Suppressor macrophage treated with lipopolysaccharide for 1 hour (primary cell): ENCODE results near the gene GRK4.
"Not testable (repeated sequence)": the region's sequence is repeated elsewhere in the genome, so short reads cannot be mapped to it uniquely, and the experiment has no call there.

Source experiments
- DNase-seq, 3 donors: peaks; one replicate each; pipeline ENCODE4 v3.0.0-alpha.2; 2020 to 2022

GRK4 gene

DNA sequence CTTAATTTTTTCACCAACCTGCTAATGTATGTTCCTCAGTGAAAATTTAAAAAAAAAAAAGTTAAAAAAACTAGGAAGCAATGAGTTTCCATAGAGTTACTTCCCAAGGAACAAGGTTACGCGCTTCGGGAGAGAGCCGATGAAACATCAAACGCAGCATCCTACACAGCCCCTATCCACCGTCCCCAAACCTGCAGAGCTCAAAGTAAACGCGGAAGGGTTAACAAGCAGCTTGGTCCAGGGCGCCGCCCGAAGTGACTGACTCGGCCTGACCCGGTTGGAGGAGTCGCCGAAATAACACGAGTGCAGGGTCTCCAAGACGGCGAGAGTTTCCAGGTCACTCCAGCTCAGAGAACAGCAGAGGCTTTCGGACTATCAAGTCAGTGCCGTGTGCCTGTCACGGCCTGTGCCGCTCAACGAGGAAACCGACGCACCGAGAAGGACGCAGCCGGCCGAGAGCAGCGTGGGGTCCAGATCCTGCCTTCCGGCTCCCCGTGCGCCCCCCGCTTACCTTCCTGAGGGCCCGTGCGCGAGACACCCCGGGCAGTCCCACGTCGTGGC, 677 bp upstream of the GRK4 start:
- DNase-seq: peak; percentile 40 to 60 (median 49)

DNA sequence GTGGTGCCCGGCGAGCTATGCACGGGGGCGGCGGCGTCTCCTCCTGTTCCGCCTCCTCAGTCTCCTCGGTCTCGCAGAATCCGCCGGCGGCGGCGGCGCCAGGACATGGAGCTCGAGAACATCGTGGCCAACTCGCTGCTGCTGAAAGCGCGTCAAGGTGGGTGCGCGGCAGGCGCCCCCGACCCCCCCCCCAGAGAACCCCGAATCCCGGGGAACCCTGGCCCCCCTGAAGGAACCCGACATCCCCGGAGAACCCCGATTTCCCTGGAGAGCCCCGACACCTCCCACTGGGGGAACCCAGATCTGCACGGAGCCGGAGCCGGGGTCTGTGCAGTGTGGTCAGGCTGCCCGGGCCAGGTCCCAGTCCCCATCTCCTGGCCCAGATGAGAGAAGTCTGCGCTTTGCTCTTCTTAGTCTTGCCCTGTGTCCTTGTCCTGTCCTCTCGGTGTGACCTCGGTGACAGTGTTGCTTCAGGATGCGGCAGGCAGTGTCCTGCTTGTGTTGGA, 648 bp downstream of the GRK4 start:
- DNase-seq: peak in 2 of 3 donors; percentile 76 to 89

DNA sequence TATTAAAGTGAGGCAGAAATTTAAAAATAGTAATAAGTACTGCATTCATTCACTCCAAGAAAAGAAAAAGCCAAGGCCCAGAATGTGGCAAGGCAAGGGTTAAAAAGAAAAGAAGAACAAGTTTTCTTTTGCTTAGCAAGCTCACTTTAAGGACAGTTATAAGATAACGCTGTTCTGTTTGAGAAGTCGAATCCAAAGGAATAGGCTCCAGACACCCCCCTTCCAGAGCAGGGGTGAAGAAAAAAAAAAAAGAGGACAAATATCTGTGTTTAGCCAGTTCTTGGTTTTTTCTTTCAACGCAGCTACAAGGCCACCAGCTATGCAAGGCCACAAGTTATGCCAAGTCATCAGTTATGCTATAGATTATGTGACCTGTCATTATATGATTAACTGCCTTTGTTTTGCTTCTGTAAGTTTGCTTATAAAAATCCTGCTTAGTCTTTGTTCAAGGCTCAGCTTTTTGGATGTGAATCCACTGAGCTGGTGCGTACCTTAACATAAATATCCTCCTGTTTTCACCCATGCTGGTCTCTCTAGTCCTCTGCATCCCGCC, 1.4 kb downstream of the GRK4 start:
- no peak for DNase-seq

DNA sequence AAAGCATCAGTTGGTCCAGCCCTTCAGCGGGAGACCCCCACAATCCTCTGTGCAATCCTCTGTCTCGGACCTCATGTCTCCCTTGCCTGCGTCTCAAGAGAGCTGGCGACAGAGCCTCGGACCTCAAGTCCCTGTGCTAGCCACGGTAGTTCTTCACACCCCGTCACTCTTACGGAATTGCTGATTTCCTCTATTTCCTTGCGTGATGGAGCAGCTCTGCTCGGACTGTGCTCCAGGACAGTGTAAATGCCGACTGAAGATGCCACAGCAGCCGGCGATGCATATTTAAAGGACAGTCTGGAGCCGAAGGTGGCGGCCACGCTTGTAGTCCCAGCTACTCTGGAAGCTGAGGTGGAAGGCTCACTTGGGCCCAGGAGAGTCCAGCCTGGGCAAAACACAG, 1.9 kb downstream of the GRK4 start:
- no peak for DNase-seq

DNA sequence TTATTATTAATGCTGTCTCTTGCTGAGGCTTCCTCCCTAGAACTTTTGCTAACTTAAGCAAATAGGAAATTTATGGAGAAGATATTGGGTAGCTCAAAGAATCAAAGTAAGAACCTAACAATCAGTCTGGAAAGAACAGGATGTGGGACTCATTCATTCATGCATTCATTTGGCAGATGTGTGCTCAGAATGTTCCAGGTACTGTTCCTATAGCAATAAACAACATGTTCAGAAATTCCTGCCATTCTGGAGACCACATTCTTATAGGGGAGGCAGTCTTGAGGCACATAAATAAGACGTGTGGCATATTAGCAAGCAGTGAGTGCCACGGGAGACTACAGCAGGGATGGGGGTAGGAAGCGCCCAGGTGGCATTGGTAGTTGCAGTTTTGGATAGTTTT, 5.0 kb downstream of the GRK4 start:
- DNase-seq: no peak

DNA sequence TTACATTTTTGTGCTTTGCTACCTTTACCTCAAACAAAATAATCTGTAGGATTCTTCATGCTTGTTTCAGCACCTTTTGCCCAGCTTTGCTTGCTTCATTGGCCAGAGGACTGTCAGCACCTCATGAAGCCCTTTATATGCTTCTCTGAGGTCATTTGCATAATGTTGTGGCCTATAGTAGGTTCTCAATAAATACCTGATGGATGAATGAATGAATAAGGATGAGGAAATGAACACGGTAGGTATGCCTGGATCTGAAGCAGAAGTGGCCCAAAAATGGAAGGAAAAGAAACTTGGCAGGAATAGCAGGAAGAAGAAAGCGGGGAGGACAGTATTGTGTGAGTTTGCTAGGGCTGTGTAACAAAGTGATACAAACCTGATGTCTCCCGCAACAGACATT, 7.9 kb downstream of the GRK4 start:
- no peak for DNase-seq

DNA sequence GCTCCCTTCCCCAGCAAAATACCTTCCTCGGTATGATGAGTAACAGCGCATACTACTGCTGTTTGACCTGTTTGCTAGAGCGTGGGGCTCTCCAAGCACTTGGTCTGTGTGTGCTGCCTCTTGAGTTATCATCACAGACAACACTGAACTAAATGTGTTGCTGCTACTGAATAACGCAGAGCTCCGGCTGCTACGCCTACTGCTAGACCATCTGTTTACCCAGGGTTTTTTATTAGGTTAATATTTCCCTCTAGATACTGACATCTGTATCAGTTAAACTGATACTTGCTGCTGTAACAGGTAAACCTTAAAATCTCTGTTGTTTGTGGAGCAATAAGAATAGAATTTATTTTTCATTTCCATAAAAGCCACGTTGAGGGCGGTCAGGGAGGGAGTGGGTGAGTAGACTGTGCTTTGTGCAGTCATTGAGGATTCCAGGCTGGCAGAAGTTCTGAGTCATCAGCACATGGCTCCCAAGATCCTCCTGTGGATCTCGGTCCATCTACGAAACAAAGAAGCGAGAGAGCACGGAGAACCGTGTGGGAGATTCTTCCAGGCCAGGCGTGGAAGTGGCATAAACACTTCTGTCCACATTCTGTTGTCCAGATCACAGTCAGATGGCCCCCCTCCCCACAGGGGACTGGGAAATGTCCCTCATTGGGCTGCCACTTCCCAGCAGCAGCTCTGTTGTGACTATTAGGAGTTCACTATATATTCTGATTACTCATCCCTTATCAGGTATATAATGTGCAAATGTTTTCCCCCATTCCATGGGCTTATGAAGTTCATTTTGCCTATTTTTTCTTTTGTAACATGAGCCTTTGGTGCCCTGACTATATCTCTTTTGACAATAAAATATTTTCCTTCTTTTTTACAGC, 14.1 kb downstream of the GRK4 start:
- peak; percentile 65 to 75 (median 66) for DNase-seq

DNA sequence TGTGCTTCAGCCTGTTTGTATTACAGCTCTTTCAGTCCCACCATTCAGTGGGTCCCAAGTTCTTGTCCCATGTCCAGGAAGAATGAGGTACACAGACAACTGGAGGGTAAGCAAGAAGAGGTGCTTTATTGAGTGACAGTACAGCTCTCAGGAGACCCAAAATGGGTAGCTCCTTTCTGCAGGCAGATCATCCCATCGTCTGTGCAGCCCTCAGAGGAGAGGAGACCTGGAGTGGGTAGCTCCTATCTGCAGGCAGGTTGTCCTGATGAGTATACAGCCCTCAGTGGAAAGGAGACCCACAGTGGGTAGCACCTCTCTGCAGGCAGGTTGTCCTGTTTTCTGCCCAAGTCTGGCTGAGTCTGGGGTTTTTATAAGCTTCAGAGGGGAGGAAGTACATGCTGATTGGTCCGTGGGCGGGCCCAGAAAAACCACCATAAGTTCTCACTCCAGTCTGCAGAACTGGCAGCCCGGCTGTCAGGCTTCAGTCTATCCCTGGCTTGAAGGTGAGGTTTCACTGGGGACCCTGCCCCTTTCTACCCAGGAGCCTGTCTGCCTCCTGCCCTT, 18.0 kb downstream of the GRK4 start:
- peak; percentile 29 to 55 (median 51) for DNase-seq

DNA sequence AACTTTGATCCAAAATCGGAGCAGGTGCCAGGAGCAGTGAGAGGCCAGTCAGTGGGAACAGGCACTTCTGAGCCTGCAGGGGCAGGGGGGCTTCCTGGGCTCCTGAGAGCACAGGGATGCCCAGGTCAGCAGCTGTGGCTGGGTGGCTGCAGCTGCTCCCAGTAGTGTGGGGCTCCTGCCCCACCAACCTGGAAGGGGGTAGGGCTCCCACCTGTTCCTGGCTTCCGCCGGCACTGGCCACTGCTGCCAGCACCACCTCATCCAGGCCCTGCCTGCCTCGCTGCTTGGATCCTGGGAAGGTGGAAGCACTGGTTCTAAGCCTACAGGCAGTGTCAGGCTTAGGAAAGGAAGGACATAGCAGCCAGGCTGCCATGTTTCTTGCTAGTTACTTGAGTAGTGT, 18.6 kb downstream of the GRK4 start:
- no peak for DNase-seq

DNA sequence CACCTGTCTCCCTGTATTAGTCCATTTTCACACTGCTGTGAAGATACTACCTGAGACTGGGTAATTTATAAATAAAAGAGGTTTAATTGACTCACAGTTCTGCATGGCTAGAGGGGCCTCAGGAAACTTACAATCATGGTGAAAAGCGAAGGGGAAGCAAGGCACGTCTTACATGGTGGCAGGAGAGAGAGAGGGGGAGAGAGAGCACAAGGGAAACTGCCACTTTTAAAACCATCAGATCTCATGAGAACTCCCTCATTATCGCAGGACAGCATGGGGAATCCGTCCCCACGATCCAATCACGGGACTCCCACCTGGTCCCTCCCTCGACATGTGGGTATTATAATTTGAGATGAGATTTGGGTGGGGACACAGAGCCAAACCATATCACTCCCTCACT, 20.3 kb downstream of the GRK4 start:
- not testable (repeated sequence) for DNase-seq

DNA sequence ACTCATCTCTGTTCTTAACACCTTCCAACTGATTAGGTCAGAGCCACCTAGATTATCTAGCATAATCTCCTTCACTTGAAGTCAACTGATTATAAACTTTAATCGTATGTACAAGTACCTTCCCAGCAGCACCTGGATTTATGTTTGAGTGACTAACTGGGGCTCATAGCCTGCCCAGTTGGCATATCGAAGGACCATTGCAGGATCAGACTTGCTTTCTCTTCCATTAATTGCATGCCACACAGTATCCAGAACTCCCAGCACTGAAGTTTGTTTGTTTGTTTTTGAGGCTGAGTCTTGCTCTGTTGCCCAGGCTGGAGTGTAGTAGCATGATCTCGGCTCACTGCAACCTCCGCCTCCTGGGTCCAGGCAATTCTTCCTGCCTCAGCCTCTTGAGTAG, 27.9 kb downstream of the GRK4 start:
- no peak for DNase-seq

DNA sequence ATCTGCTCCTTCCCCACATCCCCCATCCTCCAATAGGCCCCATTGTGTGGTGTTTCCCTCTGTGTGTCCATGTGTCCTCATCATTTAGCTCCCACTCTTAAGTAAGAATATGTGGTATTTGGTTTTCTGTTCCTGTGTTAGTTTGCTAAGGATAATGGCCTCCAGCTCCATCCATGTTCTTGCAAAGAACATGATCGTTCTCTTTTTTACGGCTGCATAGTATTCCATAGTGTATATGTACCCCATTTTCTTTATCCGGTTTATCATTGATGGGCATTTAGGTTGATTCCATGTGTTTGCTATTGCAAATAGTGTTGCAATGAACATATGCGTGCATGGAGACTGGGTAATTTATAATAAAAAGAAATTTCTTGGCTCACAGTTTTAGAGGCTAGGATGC, 31.5 kb downstream of the GRK4 start:
- no peak for DNase-seq

DNA sequence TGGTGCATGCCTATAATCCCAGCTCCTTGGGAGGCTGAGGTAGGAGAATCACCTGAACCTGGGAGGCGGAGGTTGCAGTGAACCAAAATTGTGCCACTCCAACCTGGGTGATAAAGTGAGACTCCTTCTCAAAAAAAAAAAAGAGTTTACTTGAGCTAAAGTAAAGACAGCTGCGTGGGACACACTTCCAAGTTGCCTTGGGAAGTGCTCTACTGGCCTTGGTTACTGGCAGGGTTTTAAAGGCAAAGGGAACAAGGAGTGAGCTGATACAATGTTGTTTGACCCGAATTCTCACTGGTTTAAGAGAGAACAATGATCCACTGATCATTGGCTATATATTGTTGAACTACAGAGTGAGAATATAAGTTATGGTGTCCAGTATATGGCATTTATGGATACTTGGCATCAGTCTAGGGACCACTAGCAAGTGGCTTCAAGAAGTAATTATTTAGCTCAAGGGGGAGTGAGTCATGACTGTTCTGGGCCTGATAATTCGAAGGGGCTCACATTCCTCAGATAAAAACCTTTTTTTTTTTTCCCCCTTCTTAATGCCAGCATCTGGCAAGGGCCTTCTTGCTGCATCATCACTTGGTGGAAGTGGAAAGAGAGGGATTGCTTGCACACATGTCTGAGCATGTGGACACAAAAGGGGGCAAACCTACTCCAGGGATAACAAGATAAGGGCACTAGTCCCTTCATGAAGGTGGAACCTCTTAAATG, 32.3 kb downstream of the GRK4 start:
- DNase-seq: no peak

DNA sequence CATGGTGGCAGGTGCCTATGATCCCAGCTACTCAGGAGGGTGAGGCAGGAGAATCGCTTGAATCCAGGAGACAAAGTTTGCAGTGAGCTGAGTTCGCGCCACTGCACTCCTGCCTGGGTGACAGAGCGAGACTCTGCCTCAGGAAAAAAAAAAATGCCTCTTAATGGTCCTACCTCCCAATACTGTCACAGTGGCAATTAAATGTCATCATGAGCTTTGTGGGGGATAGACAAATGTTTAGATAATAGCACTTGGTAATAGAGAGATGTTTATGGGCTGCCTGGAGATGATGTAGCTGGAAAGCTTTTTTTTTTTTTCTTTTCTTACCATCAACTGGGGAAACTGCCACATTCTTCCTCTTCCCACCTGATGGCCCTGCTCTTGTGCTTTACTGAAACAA, 33.0 kb downstream of the GRK4 start:
- DNase-seq: no peak

DNA sequence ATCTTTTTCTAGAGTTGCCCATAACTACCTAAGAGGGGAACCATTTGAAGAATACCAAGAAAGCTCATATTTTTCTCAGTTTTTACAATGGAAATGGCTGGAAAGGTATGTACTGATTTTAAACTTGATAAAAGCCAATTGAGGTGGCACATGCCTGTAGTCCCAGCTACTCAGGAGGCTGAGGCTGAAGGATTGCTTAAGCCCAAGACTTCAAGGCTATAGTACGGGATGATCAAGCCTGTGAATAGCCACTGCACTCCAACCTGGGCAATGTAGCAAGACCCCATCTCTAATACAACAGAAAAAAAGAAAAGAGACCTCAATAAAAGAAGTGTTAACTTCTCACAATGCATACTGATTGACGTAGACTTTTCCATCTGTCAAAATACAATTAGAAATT, 44.4 kb downstream of the GRK4 start:
- no peak for DNase-seq

DNA sequence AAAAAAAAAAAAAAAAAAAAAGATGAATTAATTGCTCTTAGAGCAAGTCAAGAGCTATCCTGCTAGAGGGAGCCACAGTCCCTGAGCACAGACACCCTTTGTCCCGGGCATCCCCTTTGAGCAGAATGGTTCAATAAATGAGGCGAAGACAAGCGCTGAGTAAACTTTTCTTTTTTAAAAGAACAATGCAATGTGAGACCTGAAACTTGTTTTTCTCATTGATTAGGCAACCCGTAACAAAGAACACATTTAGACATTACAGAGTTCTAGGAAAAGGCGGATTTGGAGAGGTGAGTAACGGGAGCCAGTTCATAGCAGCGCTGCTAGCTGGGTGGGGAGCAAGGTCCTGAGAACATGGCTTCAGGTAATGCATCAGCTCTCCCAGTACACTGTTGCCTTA, 46.1 kb downstream of the GRK4 start:
- peak; percentile 20 to 37 (median 27) for DNase-seq

DNA sequence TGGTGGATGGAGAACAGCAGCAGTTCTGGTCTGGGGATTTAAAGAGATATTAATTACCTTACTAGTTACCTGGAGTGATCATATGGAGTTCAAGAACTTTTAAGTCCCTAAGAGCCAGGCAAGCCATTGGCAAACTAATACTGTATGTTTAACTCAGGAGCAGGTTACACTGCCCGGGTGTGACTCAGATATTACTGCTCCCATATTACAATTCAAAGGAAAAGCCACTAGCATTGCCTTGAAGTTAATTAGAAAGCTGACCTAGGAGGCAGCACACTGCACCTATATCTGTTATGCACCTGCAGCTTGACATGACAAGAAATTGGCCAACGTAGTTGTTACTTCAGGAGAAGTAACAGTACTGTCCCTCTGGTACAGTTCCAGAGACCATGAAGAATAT, 47.2 kb downstream of the GRK4 start:
- DNase-seq: no peak

DNA sequence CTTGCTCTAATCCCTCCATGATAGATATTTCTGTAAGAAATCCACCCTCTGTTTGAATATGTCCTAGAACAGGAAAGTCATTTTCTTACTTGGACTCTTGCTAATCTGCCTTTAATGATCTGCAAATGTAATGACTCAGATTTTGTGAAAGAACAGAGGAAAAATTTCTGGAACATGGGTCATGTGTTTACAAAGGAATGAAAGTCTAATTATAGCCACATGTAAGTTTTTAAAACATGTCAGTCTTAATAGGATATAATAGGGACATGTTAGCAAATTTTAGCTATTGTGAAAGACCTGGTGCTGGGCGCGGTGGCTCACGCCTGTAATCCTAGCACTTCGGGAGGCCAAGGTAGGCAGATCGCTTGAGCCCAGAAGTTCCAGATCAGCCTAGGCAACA, 47.6 kb downstream of the GRK4 start:
- DNase-seq: no peak

DNA sequence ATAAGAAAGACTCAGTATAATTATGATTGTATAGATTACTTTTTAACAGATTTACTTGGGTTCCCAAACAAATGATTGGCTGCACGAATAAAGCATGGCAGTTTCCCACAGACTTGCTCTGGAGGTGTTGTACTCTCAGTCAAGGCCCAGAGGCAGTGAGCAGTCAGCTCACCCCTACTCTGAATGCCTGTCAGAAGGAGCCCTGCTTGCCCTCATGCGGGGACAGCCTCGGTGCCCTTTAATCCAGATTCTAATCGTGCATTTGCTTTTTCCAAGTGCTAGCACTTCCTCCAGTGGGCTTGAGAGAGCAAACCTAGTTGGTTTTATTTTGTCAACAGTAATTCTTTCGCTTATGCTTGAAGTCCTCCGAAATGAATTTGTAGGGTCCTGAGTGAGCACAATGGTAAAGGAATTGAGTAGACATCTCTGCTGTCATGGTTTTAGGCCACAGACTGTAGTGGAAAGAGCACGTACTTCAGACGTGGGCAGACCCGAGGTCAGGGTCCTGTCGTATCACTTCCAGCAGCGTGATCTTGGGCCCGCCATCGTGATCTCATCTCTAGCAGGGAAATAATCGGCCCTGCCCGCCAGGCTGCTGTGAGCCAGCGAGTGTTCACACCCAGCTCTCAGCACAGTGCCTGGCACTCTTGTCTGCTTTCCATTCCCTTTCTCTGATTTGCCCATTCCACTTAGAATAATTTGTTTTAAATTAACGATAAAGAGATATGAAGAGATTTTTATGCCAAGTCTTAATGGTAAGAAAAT, 48.3 kb downstream of the GRK4 start:
- no peak for DNase-seq

DNA sequence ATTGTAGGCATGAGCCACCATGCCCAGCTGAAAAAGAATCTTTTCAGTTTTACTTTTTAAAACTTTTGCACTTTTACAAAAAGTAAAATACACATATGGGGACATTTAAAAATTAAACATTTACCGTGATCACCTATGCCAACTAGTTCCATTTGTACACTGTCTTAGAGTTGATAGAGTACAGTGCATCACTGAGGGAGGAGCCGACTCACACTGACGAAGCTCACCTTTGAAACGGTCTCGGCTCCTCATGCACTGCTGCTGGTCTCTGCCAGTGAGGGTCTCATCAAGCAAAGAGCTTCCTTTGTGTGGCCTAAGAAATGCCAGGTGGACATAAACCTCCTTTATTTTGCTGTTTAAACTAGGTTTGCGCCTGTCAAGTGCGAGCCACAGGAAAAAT, 50.0 kb downstream of the GRK4 start:
- no peak for DNase-seq

DNA sequence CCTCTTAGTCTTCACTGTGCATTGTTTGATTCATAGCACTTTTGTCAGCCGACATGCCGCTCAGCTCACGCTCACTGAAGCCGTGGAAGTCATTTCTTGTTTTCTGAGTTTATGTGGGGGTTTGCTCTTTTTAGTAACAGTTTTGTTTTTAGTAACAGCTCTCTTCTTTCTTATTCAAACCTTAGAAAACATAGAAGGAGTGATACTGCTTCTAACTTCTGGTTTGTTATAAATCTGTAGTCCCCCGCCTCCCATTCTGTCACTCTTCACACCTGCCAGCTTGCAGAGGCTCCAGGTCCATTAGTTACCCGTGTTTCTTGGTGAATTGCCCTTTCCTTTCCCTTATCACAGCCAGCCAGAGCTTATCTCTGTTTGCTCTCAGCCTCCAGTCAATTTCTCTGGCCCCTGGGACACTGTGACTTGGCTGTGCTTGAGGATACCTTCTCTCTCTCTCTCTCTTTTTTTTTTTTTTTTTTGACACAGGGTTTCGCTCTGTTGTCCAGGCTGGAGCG, 50.5 kb downstream of the GRK4 start:
- DNase-seq: no peak

DNA sequence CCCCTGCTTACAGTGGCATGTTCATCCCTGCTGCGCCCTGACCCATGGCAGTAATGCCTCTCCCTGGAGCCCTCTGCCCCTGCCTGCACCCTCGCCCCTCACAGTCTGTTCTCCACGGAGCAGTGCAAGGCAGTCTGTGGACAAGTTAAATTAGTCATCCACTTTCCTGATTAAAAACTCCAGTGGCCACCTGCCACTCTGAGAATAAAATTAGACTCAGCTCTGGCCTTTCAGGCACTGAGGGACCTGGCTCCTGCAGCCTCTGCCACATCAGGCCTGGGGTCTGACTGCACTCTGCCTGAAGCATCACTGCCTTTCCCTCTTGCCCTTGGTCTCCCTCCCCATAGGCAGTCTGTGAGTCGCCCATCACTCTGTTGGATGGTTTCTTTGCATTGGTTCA, 53.6 kb downstream of the GRK4 start:
- DNase-seq: no peak
